Bronchial epithelial cell (primary cell): ENCODE results near the gene DNAJC4. TPM values are rescaled to one million over a fixed set of nuclear protein-coding genes. Genes with fewer than 3 reads are reported as not detected.

Source experiments
- DNase-seq: peaks from one replicate; pipeline ENCODE4 v3.0.0-alpha.2; 2010; ENCODE audit warnings: low read depth
- FAIRE-seq: peaks from 2 replicates; lab custom pipeline; 2011; peaks lifted over from hg19 to GRCh38; lab: Jason Lieb, UNC
- H3K27me3 ChIP-seq: 2 replicates; pipeline ENCODE4 v1.5.1; 2011; ENCODE audit warnings: low read length; ENCODE audit not compliant: control insufficient read depth, insufficient read depth
- H3K36me3 ChIP-seq: 2 replicates; pipeline ENCODE4 v1.5.1; 2011; ENCODE audit warnings: low read length; ENCODE audit not compliant: control insufficient read depth, insufficient read depth
- H3K4me3 ChIP-seq: 2 replicates; pipeline ENCODE4 v1.5.1; 2011; ENCODE audit warnings: mild to moderate bottlenecking, low read depth, low read length, control low read depth
- CTCF ChIP-seq: IDR thresholded peaks from 2 replicates; pipeline ENCODE4 v1.5.1; 2011; ENCODE audit warnings: mild to moderate bottlenecking, moderate library complexity, low read length, control low read depth, inconsistent platforms; ENCODE audit not compliant: insufficient read depth, severe bottlenecking
- total RNA-seq: library from RNA; depleted of rRNA; stranded (reverse); fragments of >200 nt; gene quantifications from 2 replicates; pipeline ENCODE4 v1.2.1, GENCODE V29; 2014

DNAJC4 gene
- total RNA-seq, 1 donor from 2014 or later = 3.4 TPM

- DNase-seq = no peak
- H3K4me3 ChIP-seq = no peak overlapping the region
- H3K27me3 ChIP-seq = no peaks in the 10 kb centered on the region
- FAIRE-seq = no peak
- TF ChIP-seq CTCF = no peak
- peaks cover 9% of the 10 kb centered on the region for H3K36me3 ChIP-seq
Observed at GRCh38 chr11:64283092-64283491, 52.7 kb downstream of the DNAJC4 start.

Other genes starting within 250 kb of the DNAJC4 start
- 43.5 and 51.1 TPM in 2 replicates for gene OTUB1, start 244.1 kb upstream of the DNAJC4 start, total RNA-seq
- 0.26 and 1.5 TPM in 2 replicates for gene FLRT1, start 194.6 kb upstream of the DNAJC4 start, total RNA-seq
- 17.9 and 21.4 TPM in 2 replicates for gene MACROD1, start 64.4 kb upstream of the DNAJC4 start, total RNA-seq
- gene STIP1, start 44.4 kb upstream of the DNAJC4 start, total RNA-seq = 102 and 103 TPM in 2 replicates
- gene FERMT3, start 23.8 kb upstream of the DNAJC4 start, total RNA-seq = 0.51 and 0.53 TPM in 2 replicates
- 17.9 and 24.5 TPM in 2 replicates for gene TRPT1, start 4.4 kb upstream of the DNAJC4 start, total RNA-seq
- gene NUDT22, start 4.3 kb upstream of the DNAJC4 start, total RNA-seq = 57.9 and 75.0 TPM in 2 replicates
- gene VEGFB, start 4.0 kb downstream of the DNAJC4 start, total RNA-seq = 6.7 and 12.4 TPM in 2 replicates
- gene FKBP2, start 10.5 kb downstream of the DNAJC4 start, total RNA-seq = 45.0 and 91.1 TPM in 2 replicates
- gene PPP1R14B, start 16.4 kb downstream of the DNAJC4 start, total RNA-seq = 392 and 481 TPM in 2 replicates
- 20.8 and 33.3 TPM in 2 replicates for gene PLCB3, start 21.0 kb downstream of the DNAJC4 start, total RNA-seq
- 63.4 and 74.2 TPM in 2 replicates for gene BAD, start 54.1 kb downstream of the DNAJC4 start, total RNA-seq
- 2.9 and 5.6 TPM in 2 replicates for gene GPR137, start 55.3 kb downstream of the DNAJC4 start, total RNA-seq
- gene KCNK4, start 60.8 kb downstream of the DNAJC4 start, total RNA-seq = under 0.01 TPM in 1 of 2 replicates, not detected in the other
- gene CATSPERZ, start 69.8 kb downstream of the DNAJC4 start, total RNA-seq = 0.26 TPM in 1 of 2 replicates, not detected in the other
- gene ESRRA, start 75.0 kb downstream of the DNAJC4 start, total RNA-seq = 76.9 and 139 TPM in 2 replicates
- 355 and 587 TPM in 2 replicates for gene TRMT112, start 87.0 kb downstream of the DNAJC4 start, total RNA-seq
- 649 and 769 TPM in 2 replicates for gene PRDX5, start 87.6 kb downstream of the DNAJC4 start, total RNA-seq
- gene CCDC88B, start 109.7 kb downstream of the DNAJC4 start, total RNA-seq = 2.9 TPM in 2 replicates
- 39.7 and 59.5 TPM in 2 replicates for gene RPS6KA4, start 128.6 kb downstream of the DNAJC4 start, total RNA-seq